ENCODE measurements around the gene CCDC183.
"Not testable (repeated sequence)": the region's sequence is repeated elsewhere in the genome, so short reads cannot be mapped to it uniquely, and the experiment has no call there.

The CCDC183 gene

DNA sequence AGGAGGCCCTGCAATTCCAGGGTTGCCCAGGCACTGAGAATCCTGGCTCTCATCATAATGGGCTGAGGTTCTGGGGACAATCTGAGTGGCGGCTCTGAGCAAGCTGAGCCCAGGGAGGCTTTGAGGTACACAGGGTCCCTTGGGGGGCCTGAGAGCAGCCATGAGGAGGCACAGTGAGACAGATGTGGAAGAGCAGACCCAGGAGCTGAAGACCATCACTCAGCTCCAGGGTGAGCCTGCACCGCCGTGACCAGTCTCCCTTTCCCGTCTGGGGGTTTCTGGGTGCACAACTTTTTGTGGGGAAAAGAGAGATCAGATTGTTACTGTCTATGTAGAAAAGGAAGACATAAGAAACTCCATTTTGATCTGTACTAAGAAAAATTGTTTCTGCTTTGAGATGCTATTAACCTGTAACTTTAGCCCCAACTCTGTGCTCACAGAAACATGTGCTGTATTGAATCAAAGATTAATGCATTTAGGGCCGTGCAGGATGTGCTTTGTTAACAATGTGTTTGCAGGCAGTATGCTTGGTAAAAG lies at the start of gene CCDC183:
Gene CCDC183 (plus strand): TSS at position 101 of the 537 bp plus-strand sequence. CDS start 60 bp downstream, at position 161.
- DNase-seq (ENCODE audit: low spot score) = no peak

DNA sequence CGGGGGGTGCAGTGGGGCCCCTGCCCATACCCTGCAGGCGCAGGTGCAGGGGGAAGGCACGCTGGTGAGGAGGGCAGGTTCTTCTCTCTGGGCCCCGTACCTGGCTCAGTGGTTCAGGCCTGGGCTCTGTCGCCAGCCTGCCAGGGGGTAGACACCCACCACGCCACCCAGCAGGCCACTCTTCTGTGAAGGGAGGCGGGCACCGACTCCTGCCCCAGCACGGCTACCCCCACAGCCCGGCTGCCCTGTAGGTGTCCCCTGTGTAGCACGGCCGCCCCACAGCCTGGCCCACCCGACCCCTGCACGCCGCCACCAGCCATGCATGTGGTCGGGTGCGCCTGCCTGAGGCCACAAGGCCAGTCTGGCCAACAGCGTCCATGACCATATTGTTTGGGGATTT lies 49.5 kb upstream of the CCDC183 start:
- DNase-seq (ENCODE audit: low spot score) = no peak

DNA sequence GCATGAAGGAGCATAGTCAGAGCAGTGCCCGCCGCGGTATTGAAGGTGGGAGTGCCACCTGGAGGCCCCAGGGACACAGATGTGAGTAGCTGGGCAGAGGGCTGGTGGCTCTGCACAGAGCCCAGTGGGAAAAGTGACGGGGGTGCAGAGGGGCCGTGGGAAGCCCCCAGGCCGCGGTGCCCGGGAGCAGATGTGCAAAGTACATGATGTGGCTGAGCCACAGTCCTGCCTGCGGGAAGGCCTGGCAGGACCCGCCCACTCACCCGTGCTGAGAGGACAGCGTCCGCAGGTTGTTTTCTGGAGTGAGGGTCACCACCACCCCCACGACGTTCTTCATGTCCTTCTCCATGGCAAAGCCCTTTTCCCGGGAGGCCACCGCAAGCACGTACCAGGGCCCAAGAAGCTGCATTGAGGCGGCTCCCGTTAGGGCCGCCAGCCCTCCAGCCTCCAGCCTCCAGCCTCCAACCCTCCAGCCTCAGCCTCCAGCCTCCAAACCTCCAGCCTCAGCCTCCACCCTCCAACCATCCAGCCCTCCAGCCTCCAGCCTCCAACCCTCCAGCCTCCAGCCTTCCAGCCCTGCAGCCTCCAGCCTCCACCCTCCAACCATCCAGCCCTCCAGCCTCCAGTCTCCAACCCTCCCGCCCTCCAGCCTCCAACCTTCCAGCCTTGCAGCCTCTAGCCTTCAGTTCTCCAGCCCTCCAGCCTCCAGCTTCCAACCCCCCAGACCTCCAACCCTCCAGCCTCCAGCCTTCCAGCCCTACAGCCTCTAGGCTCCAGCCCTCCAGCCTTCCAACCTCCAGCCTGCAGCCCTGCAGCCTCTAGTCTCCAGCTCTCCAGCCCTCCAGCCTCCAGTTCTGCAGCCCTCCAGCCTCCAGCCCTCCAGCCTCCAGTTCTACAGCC lies 48.7 kb upstream of the CCDC183 start:
- no peak for DNase-seq (ENCODE audit: low spot score)

DNA sequence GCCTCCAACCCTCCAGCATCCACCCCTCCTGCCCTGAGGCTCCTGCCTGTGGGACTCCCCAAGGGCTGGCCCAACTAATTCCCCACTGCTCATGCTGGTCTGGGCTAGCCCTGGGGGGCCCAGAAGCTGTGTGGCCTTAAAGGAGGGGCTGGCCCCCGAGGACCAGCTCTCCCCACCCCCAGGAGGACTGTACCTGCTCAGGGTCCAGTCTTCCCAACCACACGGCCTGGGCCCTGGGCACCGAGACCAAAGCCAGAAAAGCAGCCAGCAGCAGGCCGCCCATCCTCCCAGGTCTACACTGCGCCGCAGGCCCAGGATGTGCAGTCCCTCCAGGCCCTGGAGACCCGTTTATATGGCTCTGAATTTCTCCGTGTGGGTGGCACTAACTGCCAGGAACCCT lies 47.9 kb upstream of the CCDC183 start, which contains the start of gene LCN6:
Gene LCN6 (minus strand): TSS at position 325 of the 400 bp plus-strand sequence. CDS start 42 bp downstream, at position 283.
- no peak for DNase-seq (ENCODE audit: low spot score)

DNA sequence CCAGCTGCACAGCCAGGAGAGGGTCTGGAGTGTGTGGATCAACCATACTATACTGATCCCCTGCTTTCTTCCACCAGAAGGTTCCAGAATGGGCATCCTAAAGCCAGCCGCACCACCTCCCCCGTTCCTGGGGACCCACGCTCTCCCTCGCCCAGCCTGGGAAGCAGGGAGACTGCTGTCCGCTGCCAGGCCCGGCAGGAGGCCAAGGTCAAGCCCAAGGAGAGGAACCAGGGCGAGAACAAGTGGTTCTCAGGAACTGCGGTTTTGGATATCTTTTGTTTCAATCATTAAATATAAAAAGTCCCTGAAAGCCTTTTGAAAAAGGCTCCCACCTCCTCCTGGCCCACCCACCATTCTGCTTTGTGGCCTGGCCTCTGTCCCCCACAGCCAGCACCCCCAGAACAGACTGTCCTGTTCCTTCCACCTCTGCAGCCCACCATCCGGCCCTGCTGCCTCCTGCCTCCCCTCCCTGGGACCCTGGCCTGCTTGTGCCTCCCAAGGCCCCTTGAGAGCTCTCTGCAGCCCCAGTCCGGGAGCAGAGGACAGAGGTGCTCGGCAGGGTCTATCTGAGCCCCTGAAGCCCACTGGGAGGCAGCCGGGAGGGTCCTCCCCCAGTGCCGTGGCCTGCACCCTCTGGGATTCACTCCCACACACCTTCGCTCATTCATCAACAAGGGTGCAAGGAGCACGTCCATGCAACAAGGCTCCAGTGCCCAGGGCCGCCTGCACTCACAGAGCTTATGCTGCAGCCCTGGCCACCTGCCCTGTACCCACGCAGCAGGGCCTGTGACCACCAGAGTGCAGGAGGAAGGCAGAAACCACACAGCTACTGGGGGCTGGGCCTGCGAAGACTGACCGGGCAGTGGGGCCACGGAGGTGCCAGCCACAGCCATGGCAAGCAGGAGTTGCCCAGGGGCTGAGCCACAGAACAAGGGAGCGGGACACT lies 47.2 kb upstream of the CCDC183 start:
- no peak for DNase-seq (ENCODE audit: low spot score)

DNA sequence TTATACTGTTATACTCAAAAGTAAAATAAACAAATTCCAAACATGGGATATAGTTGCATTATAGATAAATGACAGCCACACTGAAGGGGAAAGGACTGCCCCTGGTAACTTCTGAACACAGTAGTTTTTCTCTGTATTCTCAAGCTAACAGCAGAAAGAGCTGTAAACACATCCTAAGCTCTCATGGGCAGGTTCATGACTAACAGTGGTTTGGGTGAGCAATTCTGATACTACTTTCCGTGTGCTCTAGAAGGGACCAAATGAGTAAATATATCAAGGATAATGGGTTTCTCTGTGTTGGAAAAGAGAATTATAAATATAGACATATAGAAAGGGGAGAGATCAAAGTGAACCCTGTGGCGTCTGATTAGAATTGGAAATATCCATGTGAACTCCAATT lies 45.6 kb upstream of the CCDC183 start:
- DNase-seq (ENCODE audit: low spot score) = no peak

DNA sequence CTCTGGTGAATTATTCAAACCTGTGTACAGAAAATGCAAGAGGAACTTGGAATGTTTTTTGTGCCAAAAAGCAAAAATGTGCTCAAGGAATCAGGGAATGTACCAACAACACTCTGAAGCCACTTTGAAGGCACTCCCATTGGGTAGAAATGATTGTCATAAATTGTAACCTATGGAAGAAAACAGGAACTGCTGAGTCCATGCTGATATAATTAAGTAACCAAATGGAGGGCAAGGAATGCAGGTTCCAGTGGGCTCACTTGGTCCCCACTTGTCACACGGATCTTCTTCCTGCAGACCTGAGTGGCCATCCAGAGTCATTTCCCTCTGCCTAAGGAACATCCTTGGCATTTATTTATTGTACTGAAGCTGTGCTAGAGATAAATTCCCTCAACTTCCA lies 44.9 kb upstream of the CCDC183 start:
- DNase-seq (ENCODE audit: low spot score) = no peak

DNA sequence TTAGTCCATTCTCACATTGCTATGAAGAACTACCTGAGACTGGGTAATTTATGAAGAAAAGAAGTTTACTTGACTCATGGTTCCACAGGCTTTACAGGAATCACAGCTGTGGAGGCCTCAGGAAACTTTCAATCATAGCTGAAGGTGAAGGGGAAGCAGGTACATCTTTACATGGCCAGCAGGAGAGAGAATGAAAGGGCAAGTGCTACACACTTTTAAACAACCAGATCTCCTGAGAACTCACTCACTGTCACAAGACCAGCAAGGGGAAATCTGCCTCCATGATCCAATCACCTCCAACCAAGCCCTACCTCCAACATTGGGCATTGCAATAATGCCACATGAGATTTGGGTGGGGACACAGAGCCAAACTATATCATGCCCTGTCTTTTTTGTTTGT lies 44.3 kb upstream of the CCDC183 start:
- no peak for DNase-seq (ENCODE audit: low spot score)

DNA sequence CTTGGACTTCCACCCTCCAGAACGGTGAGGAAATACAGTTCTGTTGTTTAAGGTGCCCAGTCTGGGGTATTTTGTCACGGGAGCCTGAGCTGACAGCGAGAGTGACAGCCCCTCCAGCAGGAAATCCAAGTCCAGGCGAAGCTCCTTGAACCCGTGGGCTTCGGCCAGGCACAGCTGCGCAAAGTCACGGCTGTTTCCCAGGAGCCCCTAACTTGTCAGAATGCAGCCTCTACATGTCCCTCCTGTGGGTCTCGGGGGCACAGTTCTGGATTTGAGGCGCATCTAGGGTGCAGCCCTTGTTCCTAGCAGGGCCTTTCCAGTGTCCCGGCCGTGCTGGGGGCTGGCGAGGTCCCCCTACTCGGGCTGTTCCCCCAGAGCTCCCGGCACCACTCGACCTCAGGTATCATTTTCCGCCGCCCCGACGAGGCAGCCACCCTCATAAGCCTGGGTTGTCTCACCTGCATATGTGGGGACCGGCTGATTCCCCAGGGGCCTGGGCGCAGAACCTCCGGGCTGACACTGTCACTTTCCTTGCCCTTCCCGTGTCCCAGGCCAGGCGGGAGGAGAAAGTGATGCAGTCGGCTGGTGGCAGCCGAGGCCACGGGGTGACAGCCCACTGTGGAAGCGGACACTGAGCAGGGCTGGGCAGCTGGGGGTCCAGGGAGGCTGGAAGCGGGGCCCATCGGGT lies 42.6 kb upstream of the CCDC183 start:
- no peak for DNase-seq (ENCODE audit: low spot score)

DNA sequence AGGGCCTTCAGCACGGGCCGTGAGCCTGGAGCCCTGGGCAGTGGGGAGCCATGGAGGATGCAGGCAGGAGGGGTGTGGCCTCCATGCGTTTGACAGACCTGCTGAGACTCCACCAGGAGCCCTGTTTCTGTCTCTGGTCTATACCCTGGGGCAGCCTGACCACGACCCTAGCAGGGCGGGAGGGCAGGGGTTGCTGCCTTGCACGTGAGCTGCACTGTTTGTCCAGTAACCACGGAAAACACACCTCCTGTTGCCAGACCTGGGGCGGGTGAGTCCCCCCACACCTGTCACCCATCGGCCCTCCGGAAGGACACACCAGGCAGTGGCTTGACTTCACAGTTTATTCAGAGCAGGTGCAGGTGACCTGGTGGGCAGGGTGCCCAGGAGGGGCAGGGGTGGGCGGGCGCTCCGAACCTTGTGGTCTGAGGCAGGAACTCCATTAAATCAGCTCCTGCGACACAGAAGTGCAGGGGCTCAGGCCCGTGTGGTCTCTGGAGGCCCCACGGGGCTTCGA lies 42.0 kb upstream of the CCDC183 start:
- no peak for DNase-seq (ENCODE audit: low spot score)

DNA sequence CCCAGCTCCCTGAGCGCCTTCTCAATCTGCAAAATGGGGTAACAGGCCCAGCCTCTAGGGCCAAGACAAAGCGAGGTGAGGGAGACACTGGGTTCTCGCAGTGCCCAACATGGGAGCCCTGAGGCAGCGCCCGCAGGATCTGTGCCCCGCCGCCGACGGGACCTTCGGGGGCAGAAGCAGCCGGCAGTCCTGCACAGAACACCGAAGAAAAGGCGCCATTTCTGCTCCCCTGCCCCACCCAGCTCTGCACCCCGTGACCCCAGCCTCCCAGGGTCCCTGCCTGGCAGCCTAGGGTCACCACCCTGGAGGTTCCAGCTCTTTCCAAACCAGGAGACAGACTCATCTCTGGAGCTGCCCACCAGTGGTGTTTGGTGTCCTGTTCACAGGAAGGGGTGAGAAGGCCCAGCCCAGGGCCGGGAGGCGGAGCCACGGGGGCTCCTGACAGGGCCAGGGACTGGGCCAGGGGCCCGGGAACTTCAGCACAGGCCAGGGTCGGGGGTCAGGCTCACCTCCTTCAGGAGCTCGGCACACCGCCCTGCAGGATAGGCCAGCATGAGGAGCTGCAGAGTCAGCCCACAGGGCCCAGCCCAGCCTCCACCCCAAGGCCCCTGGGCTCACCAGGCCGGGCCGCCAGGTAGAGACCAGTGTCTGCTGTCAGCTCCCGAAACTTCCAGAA lies 41.4 kb upstream of the CCDC183 start:
- DNase-seq (ENCODE audit: low spot score) = peak; percentile 69

DNA sequence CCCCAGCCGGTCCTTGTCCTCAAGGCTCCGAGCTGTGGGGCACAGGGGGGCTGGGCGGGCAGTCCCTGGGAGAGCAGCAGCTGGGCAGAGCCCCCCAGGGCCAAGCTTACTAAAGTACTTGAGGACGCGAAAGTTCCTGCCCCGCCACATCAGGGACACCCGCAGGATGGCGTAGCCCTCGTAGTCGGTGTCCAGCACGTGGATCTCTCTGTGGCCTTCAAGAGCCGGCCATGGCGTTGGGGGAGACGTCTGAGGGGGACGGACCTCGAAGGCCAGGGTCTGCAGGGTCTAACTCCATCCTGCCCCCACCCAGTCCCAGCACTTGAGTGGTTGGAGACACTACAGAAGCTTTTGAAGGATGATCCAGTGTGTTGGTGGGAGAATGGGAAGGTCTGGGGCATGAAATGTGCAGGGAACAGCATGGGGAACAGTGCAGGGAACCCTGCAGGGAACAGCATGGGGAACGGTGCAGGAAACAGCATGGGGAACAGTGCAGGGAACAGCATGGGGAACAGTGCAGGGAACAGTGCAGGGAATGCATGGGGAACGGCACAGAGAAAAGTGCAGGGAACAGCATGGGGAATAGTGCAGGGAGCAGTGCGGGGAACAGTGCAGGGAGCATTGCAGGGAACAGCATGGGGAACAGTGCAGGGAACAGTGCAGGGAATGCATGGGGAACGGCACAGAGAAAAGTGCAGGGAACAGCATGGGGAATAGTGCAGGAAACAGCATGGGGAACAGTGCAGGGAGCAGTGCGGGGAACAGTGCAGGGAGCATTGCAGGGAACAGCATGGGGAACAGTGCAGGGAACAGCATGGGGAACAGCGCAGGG lies 40.6 kb upstream of the CCDC183 start:
- DNase-seq (ENCODE audit: low spot score) = not testable (repeated sequence)

DNA sequence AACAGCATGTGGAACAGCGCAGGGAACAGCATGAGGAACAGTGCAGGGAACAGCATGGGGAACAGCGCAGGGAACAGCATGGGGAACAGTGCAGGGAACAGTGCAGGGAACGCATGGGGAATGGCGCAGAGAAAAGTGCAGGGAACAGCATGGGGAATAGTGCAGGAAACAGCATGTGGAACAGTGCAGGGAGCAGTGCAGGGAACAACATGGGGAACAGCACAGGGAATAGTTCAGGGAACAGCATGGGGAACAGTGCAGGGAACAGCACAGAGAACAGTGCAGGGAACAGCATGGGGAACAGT lies 40.1 kb upstream of the CCDC183 start:
- no peak for DNase-seq (ENCODE audit: low spot score)

DNA sequence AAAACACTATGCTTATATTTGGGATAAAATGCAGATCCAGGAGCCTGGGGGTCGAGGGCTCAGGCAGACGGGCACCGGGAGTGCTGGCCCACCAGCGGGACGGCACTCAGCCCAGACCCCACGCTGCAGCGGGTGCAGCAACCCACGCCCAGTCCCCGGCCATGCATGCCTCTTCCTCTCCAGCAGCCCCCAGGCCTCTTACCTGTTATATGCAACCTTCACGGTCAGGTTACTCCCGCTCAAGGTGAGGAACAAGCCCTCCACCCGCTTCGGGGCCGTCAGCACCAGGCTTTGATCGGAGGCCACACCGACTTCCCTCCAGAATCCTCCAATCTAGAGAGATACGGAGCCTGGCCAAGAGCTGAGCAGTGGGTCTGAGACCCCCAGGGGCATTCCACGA lies 39.3 kb upstream of the CCDC183 start:
- DNase-seq (ENCODE audit: low spot score) = no peak

DNA sequence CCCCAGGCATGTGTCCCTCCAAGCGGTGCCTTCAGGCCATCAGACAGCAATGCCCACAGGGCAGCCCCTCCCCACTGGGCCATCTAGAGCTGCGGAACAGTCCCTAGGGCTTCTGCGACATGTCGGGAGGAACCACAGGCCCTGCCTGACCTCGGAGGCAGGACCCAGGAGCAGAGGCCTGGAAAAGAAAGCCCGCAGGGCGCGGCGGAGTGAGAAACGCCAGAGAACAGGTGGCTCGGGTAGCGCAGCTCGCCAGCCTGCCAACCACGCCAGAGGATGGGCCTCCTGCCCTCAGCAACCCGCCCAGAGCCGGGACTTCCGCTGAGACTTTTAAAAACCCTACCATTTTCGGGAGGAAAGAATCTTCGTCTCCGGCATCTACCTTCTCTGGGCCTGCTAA lies 38.8 kb upstream of the CCDC183 start:
- DNase-seq (ENCODE audit: low spot score) = no peak

DNA sequence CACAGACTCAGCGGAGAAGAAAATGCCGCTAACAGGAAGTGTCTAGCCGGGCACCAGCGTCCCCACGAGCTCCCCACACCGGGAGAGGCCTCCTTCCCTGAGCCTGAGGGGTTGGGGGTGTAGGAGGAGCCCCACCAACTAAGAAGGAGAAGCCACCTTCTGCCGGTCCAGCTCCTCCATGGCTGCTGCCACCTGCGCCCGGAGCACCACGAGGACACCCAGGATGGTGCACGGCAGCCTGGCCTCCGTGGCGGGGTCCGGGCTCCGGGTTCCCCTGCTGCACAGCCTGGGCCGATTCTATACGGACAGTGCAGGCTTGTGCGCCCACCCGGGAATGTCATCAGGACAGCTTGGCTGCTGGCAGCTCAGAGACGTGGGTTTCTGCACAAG lies 38.4 kb upstream of the CCDC183 start:
- no peak for DNase-seq (ENCODE audit: low spot score)

DNA sequence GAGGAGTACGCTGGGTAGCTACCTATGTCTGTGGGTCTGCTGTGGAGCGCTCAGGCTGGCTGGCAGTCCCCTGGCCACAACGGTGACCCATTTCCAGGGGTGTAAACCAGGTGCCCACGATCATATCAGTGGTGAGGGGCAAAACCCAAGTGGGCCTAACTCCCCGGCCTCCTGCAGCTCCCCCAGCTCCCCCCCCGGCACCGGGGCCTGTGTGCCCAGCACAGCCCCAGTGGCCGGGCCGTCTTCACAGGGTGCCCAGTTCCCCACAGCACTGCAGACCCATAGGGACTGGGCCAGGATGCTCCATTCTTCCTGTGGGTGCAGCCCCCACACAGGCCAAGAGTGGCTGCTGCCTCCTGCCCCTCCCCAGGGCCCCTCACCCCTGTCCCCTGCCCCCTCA lies 37.1 kb upstream of the CCDC183 start:
- DNase-seq (ENCODE audit: low spot score) = no peak

DNA sequence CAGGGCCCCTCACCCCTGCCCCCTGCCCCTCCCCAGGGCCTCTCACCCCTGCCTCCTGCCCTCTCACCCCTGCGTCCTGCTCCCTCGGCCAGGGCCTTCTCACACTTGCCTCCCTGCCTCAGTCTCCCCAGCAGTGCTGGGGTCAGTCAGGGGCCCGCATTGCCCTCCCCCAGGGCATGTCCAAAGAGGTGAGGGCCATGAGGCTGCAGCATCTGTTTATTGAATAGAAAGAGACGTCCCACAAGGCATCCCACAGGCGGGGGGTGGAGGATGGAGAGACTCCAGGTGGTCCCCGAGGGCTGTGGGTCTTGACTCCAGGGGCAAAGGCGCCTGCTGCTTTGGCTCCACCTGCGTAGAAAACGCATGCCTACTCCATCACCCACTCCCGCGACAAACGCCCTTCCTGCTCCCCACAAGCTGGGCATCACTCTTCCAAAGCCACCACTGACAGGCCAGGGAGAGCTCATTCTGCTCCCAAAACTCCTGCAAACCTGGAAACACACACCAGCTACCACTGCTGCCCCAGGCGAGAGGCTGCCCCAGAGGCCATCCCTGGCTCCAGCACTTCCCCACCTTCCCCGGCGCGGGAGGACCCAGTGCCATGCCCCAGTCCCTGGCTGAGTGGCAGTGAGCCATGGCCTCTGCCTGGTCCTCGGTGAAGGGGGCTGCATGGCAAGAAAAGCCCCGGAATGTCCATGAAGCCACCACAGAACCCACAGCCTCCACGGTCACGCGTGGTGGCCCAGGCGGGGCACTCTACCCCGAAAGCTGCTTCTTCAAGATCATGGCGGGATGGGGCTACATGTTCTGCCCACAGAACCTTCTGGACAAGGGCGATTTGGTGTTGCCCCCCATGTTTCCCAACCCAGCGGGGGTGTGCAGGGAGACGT lies 36.5 kb upstream of the CCDC183 start:
- peak; percentile 1 for DNase-seq (ENCODE audit: low spot score)

DNA sequence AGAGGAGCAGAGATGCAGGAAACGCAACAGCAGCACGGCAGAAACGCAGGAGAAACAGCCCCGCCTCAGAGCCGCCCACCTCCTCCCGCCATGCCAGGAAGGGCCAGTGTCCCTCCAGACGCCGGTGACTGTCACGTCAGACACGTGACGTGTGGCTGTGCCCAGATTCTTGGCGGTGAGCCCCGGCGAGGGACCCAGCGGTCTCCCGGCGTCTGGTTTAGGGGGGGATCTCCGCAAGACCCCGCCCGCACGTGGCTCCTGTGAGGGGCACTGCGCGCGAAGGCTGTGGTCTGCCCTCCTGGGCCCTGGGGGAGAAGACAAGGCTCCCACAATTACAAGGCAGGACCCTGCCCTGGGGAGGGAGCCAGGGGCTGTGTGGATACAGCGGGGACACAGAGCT lies 35.7 kb upstream of the CCDC183 start:
- DNase-seq (ENCODE audit: low spot score) = no peak
